ENCODE results near the gene RGS7.

The RGS7 gene

DNA sequence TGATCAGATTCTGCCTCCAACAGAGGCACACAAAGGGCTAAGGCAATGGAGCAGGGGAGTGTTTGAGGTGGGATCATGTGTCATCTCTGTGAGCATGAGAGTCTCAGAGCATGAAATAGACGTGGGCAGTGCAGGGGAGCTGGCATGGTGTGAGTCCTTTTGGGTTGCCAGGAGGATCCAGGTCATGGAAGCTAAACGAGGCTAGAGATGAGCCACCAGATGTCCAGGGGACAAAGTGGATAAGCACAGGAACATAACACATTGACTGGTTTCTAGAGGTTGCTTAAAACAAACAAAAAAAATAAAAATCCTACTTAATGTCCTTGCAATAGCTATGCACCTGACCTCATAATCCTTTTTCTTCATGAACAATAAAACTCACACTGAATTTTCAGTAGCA lies 490.3 kb downstream of the RGS7 start:
- Mint-ChIP-seq H3K9me3 (no peaks in the 10 kb centered on the region), H3K27me3 (ENCODE audit: low read depth, poor library complexity) (peaks cover 2% of the 10 kb centered on the region), H3K4me1 (no peaks in the 10 kb centered on the region), H3K4me3 (no peak overlapping the region), H3K36me3 (ENCODE audit: low read depth) (no peaks in the 10 kb centered on the region), H3K27ac (no peak overlapping the region)
- no peak for DNase-seq
- no peak for TF ChIP-seq CTCF (IDR thresholded peaks at IDR 0.05)

DNA sequence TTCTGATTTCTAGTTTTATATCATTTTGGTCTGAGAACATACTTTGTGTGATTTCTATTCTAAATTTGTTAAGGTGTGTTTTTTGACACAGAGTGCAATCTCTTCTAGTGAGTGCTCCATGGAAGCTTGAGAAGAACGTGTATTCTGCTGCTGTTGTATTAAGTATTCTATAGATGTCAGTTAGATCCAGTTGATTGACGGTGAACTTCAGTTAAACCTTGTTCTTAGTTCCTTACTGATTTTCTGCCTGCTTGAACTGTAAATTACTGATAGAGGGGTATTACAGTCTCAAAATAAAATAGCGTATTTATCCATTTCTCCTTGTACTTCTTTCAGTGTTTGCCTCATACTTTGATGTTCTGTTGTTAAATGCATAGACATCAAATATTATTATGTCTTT lies 497.0 kb downstream of the RGS7 start:
- Mint-ChIP-seq H3K36me3 (ENCODE audit: low read depth) (no peaks in the 10 kb centered on the region), H3K4me1 (no peaks in the 10 kb centered on the region), H3K9me3 (no peaks in the 10 kb centered on the region), H3K27me3 (ENCODE audit: low read depth, poor library complexity) (no peaks in the 10 kb centered on the region), H3K4me3 (no peak overlapping the region), H3K27ac (no peak overlapping the region)
- DNase-seq: no peak
- no peak for TF ChIP-seq CTCF (IDR thresholded peaks at IDR 0.05)

DNA sequence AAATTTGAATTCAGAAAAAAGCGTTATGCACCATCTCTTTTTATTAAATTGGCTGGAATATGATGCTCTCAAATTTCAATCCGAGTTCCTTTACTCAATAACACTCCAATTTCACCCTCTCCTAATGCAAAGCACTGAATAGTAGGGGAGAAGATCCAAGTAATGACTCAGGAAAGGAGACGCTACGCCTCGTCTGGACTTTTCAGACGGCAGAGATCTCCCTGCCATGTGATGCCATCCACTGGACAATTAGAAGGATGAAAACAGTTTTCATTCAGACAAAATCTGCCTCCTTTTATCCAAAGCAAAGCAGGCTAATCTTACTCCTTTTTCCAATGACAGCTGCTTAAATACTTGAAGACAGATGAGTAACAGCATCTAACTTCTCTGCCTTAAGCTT lies 502.6 kb downstream of the RGS7 start:
- no peaks in the 10 kb centered on the region for H3K4me1 Mint-ChIP-seq
- no peak for DNase-seq
- no peaks in the 10 kb centered on the region for H3K27me3 Mint-ChIP-seq (ENCODE audit: low read depth, poor library complexity)
- no peak overlapping the region for H3K4me3 Mint-ChIP-seq
- TF ChIP-seq CTCF (IDR thresholded peaks at IDR 0.05): no peak
- no peaks in the 10 kb centered on the region for H3K36me3 Mint-ChIP-seq (ENCODE audit: low read depth)
- peaks cover 12% of the 10 kb centered on the region for H3K9me3 Mint-ChIP-seq
- H3K27ac Mint-ChIP-seq: no peak overlapping the region

DNA sequence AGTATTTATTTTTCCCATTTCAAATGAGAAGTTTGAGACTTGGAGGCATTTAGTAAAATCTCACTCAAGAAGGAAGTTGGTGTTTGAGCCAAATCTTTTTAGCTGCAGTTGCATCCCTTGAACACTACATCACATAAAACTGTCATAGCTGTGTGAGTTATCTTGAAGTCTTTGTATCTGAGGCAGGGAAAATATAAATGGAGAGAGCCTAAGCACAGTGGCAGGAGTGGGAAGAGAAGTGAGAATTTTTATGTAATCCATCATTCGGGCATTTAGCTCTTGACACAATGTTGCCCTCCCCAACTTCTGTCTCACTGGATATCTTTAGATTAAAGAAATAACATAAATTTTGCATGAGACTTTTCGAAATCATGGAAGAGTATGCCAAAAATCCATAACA lies 509.7 kb downstream of the RGS7 start:
- no peak for DNase-seq
- no peaks in the 10 kb centered on the region for H3K36me3 Mint-ChIP-seq (ENCODE audit: low read depth)
- H3K4me3 Mint-ChIP-seq: no peak overlapping the region
- H3K27me3 Mint-ChIP-seq (ENCODE audit: low read depth, poor library complexity): no peaks in the 10 kb centered on the region
- peaks cover 12% of the 10 kb centered on the region for H3K9me3 Mint-ChIP-seq
- TF ChIP-seq CTCF (IDR thresholded peaks at IDR 0.05): no peak
- H3K4me1 Mint-ChIP-seq: no peaks in the 10 kb centered on the region
- H3K27ac Mint-ChIP-seq: no peak overlapping the region

GRCh38 chr1:240844486-240844885 lies 512.5 kb downstream of the RGS7 start:
- Mint-ChIP-seq H3K4me3 (no peak overlapping the region), H3K36me3 (ENCODE audit: low read depth) (no peaks in the 10 kb centered on the region), H3K4me1 (no peaks in the 10 kb centered on the region), H3K27me3 (ENCODE audit: low read depth, poor library complexity) (peaks cover 3% of the 10 kb centered on the region), H3K27ac (no peak overlapping the region), H3K9me3 (no peaks in the 10 kb centered on the region)
- no peak for DNase-seq
- TF ChIP-seq CTCF (IDR thresholded peaks at IDR 0.05): no peak

DNA sequence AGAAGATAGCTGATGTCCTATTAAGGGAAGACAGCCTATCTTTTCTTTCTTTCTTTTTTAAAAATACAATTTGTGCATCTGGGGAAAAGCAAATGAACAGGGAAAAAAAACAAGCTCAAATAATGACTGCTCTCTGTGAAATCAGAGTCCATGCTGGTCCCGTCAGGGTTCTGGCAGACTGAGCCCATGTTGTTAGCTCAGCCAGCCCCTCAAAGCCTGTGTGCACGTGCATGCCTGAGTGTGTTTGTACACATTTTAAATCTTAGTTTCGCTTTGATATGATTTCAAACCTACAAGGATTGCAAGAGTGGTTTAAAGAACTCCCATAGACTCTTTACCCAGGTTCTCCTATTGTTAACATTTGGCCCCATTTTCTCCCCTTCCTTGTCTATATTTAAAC lies 513.2 kb downstream of the RGS7 start:
- no peaks in the 10 kb centered on the region for H3K9me3 Mint-ChIP-seq
- H3K36me3 Mint-ChIP-seq (ENCODE audit: low read depth): no peaks in the 10 kb centered on the region
- peaks cover 3% of the 10 kb centered on the region for H3K27me3 Mint-ChIP-seq (ENCODE audit: low read depth, poor library complexity)
- DNase-seq: no peak
- no peaks in the 10 kb centered on the region for H3K4me1 Mint-ChIP-seq
- H3K4me3 Mint-ChIP-seq: no peak overlapping the region
- no peak overlapping the region for H3K27ac Mint-ChIP-seq
- no peak for TF ChIP-seq CTCF (IDR thresholded peaks at IDR 0.05)

Measured in nephron progenitor cell (in vitro differentiated cells).